ENCODE results near the gene EPG5. TPM values are rescaled to one million over a fixed set of nuclear protein-coding genes. Genes with fewer than 3 reads are reported as not detected.

EPG5 gene
- total and polyA plus RNA-seq, 9 of the 15 experiments (the other 6 are each of a cell fraction or from before 2014, with no cell fraction given) = 1.3 to 10.7 (median 5.2) TPM

- Histone ChIP-seq H3K9me1 (ENCODE audit: control insufficient read depth, insufficient read depth, low read length) (no peaks in the 10 kb centered on the region), H2AFZ (ENCODE audit: low read depth, low read length) (no peak overlapping the region), H4K20me1 (replicated peaks; ENCODE audit: control insufficient read depth, insufficient read depth, low read length) (no peaks in the 10 kb centered on the region), H3K4me1 (replicated peaks in 1 of 2; ENCODE audit: control insufficient read depth in 2 of 2, insufficient read depth in 2 of 2, low read length in 2 of 2) (no peaks in the 10 kb centered on the region; a peak in 1 of 5 replicates), H3K9me3 (replicated peaks; ENCODE audit: control insufficient read depth, insufficient read depth, low read depth, low read length) (no peaks in the 10 kb centered on the region; the same call in 1 of the 2 replicates), H3K27me3 (ENCODE audit: control insufficient read depth in 2 of 2, insufficient read depth in 2 of 2, low read length in 2 of 2) (no peaks in the 10 kb centered on the region), H3K9ac (ENCODE audit: insufficient read depth in 1 of 2, low read depth in 2 of 2, low read length in 2 of 2) (no peak overlapping the region), H3K4me3 (no peak overlapping the region), H3K27ac (ENCODE audit: extremely low read depth, low read depth, low read length) (no peak overlapping the region), H3K4me2 (ENCODE audit: insufficient read depth, low read length) (no peak overlapping the region), H3K79me2 (ENCODE audit: control insufficient read depth, insufficient read depth, low read length) (no peaks in the 10 kb centered on the region), H3K36me3 (ENCODE audit: control insufficient read depth, insufficient read depth, low read length) (peaks cover 36% of the 10 kb centered on the region; the same call in 2 of the 3 replicates)
- CTCF ChIA-PET (ENCODE audit: low intra/inter-chr PET ratio) = no interaction called here
- ATAC-seq (no peak), DNase-seq (ENCODE audit: extremely low read depth in 1 of 4, low spot score in 3 of 4) (no peak), FAIRE-seq (no peak)
- intact Hi-C loops (cut with micrococcal nuclease) = no loop called here
- POLR2A ChIA-PET = no interaction called here
- WGBS (ENCODE audit: insufficient coverage, low coverage, missing lambda C conversion rate) = 100% methylated on average over 2 of the region's 3 CpGs
- no TSS peak for BruUV-seq (replicated peaks)
- in situ Hi-C loops (cut with MboI) = no loop called here
- no peak for TF ChIP-seq ZNF184 (CRISPR knock-in tag; IDR thresholded peaks at IDR 0.05)
- TF ChIP-seq ZNF318 (IDR thresholded peaks at IDR 0.05; ENCODE audit: borderline replicate concordance in 1 of 2, low read depth in 1 of 2) = no peak
- TF ChIP-seq SUPT5H (IDR thresholded peaks at IDR 0.05) = no peak
- TF ChIP-seq ZZZ3 (IDR thresholded peaks at IDR 0.05) = no peak
- no peak for TF ChIP-seq FOXP4 (CRISPR knock-in tag; IDR thresholded peaks at IDR 0.05; ENCODE audit: borderline replicate concordance)
- TF ChIP-seq CREB3 (tag; conservative IDR thresholded peaks at IDR 0.05; ENCODE audit: low read depth) = no peak
- TF ChIP-seq CLOCK (CRISPR knock-in tag; IDR thresholded peaks at IDR 0.05; ENCODE audit: borderline replicate concordance) = no peak
- TF ChIP-seq JUNB (CRISPR knock-in tag; conservative IDR thresholded peaks at IDR 0.05) = no peak
Measured at GRCh38 chr18:45991788-45992187, 24.7 kb upstream of the EPG5 start.
